Naive thymus-derived CD4-positive, alpha-beta T cell (primary cell): ENCODE results near the gene KSR2. TPM values are rescaled to one million over a fixed set of nuclear protein-coding genes. Genes with fewer than 3 reads are reported as not detected.

ENCODE experiments used
- ATAC-seq: fragments of 150-1000 bp; cut with Tn5 transposase; 2 replicates; pipeline ENCODE4 v1.10.0; 2021; ENCODE audit warnings: mild to moderate bottlenecking, moderate library complexity
- CTCF ChIA-PET: fragments of 350-600 bp; sonication (Branson Sonifier 250); formaldehyde crosslinking; loops from one replicate; lab custom pipeline; 2021; ENCODE audit warnings: antibody characterized with exemption; lab: Charles Lee
- POLR2A ChIA-PET: fragments of 350-600 bp; sonication (Branson Sonifier 250); formaldehyde crosslinking; loops from one replicate; lab custom pipeline; 2021; ENCODE audit warnings: antibody characterized with exemption, inconsistent platforms; lab: Charles Lee
- DNase-seq, 9 donors: peaks; one replicate each; pipeline versions ENCODE4 v3.0.0 to v3.0.0-alpha.2; 2020 to 2022; ENCODE audit warnings: mixed read lengths in 1 of 9
- H3K27ac ChIP-seq: one replicate; pipeline ENCODE4 v1.7.0; 2013; ENCODE audit warnings: mild to moderate bottlenecking, low read depth, low read length, moderate library complexity
- H3K27me3 ChIP-seq, 2 donors: one replicate each; pipeline ENCODE4 v1.7.0; 2013; ENCODE audit warnings: low read length in 2 of 2, mild to moderate bottlenecking in 2 of 2, moderate library complexity in 2 of 2; ENCODE audit not compliant: control insufficient read depth in 2 of 2, insufficient read depth in 2 of 2
- H3K36me3 ChIP-seq, 3 experiments: 1 replicate in 2 of 3; 2 replicates in 1 of 3; pipeline ENCODE4 v1.7.0; 2013; ENCODE audit warnings: low read length in 3 of 3, mild to moderate bottlenecking in 3 of 3, moderate library complexity in 1 of 3; ENCODE audit not compliant: insufficient read depth in 3 of 3, control insufficient read depth in 2 of 3
- H3K4me1 ChIP-seq, 2 donors: one replicate each; pipeline ENCODE4 v1.7.0; 2013; ENCODE audit warnings: low read length in 2 of 2, mild to moderate bottlenecking in 2 of 2, moderate library complexity in 1 of 2; ENCODE audit not compliant: control insufficient read depth in 2 of 2, insufficient read depth in 2 of 2
- H3K4me3 ChIP-seq: 2 replicates; pipeline ENCODE4 v1.7.0; 2013; ENCODE audit warnings: mild to moderate bottlenecking, low read length
- H3K9me3 ChIP-seq, 3 experiments: 1 replicate in 2 of 3; 2 replicates in 1 of 3; pipeline ENCODE4 v1.7.0; 2013; ENCODE audit warnings: low read length in 3 of 3; ENCODE audit not compliant: control insufficient read depth in 2 of 3
- H3K27ac Mint-ChIP-seq, 9 donors: one replicate each; pipeline ENCODE4 v1.8.0; 2020 to 2022; ENCODE audit warnings: mixed read lengths in 9 of 9, mild to moderate bottlenecking in 8 of 9, moderate library complexity in 5 of 9, inconsistent platforms in 2 of 9
- H3K27me3 Mint-ChIP-seq, 5 donors: one replicate each; pipeline ENCODE4 v1.8.0; 2021 to 2022; ENCODE audit warnings: mixed read lengths in 5 of 5, mild to moderate bottlenecking in 1 of 5
- H3K36me3 Mint-ChIP-seq, 5 donors: one replicate each; pipeline ENCODE4 v1.8.0; 2020 to 2022; ENCODE audit warnings: mixed read lengths in 5 of 5, mild to moderate bottlenecking in 3 of 5, inconsistent platforms in 1 of 5
- H3K4me1 Mint-ChIP-seq, 7 donors: one replicate each; pipeline ENCODE4 v1.8.0; 2020 to 2022; ENCODE audit warnings: mixed read lengths in 7 of 7, mild to moderate bottlenecking in 3 of 7, inconsistent platforms in 1 of 7
- H3K4me3 Mint-ChIP-seq, 10 donors: one replicate each; pipeline ENCODE4 v1.8.0; 2020 to 2022; ENCODE audit warnings: mild to moderate bottlenecking in 10 of 10, mixed read lengths in 10 of 10, moderate library complexity in 6 of 10, inconsistent platforms in 2 of 10
- H3K9me3 Mint-ChIP-seq, 11 donors: one replicate each; pipeline ENCODE4 v1.8.0; 2020 to 2022; ENCODE audit warnings: mixed read lengths in 11 of 11, mild to moderate bottlenecking in 4 of 11, inconsistent platforms in 1 of 11, moderate library complexity in 1 of 11
- intact Hi-C, 2 donors: fragments of 100-400 bp; cut with micrococcal nuclease; formaldehyde crosslinking; loops; one replicate each; pipeline ENCODE4 v1.15.1; 2023
- polyA plus RNA-seq, 2 donors: library from polyadenylated mRNA; unstranded; fragments of 300-500 nt; fragmentation: Illumina TruSeq; gene quantifications; one replicate each; pipeline ENCODE4 v1.2.3, GENCODE V29; 2021
- total RNA-seq, 6 experiments: library from RNA in 5 of 6; stranded (reverse) in 5 of 6; gene quantifications; 1 replicate in 5 of 6; 2 replicates in 1 of 6; pipeline ENCODE4 v1.2.3 and lab custom pipeline; 2021 to 2026

The KSR2 gene
- total and polyA plus RNA-seq, 7 experiments from 2014 or later = 0.03 to 0.07 TPM; not detected in 5

GRCh38 chr12:117994551-117995438 lies 26.0 kb upstream of the KSR2 start:
- Mint-ChIP-seq H3K36me3 (no peaks in the 10 kb centered on the region), H3K9me3 (peaks cover 0 to 19% (median 4%) of the 10 kb centered on the region in 11 donors), H3K4me1 (no peaks in the 10 kb centered on the region), H3K27ac (no peak overlapping the region), H3K4me3 (no peak overlapping the region), H3K27me3 (peaks cover 0 to 24% (median 13%) of the 10 kb centered on the region in 5 donors)
- no peak for DNase-seq
- no peak for ATAC-seq
- Histone ChIP-seq H3K4me1 (no peaks in the 10 kb centered on the region), H3K36me3 (no peaks in the 10 kb centered on the region), H3K4me3 (no peak overlapping the region), H3K27ac (no peak overlapping the region), H3K9me3 (no peaks in the 10 kb centered on the region), H3K27me3 (no peaks in the 10 kb centered on the region)
- ChIA-PET POLR2A (no interaction called here), CTCF (no interaction called here)
- intact Hi-C loops = no loop called here

GRCh38 chr12:117986705-117987469 lies 18.1 kb upstream of the KSR2 start:
- H3K4me3 Mint-ChIP-seq = no peak overlapping the region
- ChIA-PET POLR2A (interaction anchor here (0.6 kb wide), 1 partner anchor 16 kb away, joined by 3 read pairs; no protein-coding TSS in a partner anchor), CTCF (interaction anchor here (0.7 kb wide), 1 partner anchor 129 kb away, joined by 3 read pairs; no protein-coding TSS in a partner anchor)

GRCh38 chr12:117985182-117985581 lies 16.4 kb upstream of the KSR2 start:
- CTCF ChIA-PET = no interaction called here
- Histone ChIP-seq H3K4me1 (no peaks in the 10 kb centered on the region), H3K27me3 (no peaks in the 10 kb centered on the region), H3K9me3 (no peaks in the 10 kb centered on the region), H3K36me3 (no peaks in the 10 kb centered on the region), H3K27ac (no peak overlapping the region), H3K4me3 (no peak overlapping the region)
- DNase-seq (no peak), ATAC-seq (no peak)
- no peak overlapping the region for H3K27ac Mint-ChIP-seq
- no peaks in the 10 kb centered on the region for H3K4me1 Mint-ChIP-seq
- peaks cover 0 to 3% (median 0%) of the 10 kb centered on the region in 5 donors for H3K36me3 Mint-ChIP-seq
- H3K4me3 Mint-ChIP-seq = no peak overlapping the region
- peaks cover 0 to 16% (median 3%) of the 10 kb centered on the region in 11 donors for H3K9me3 Mint-ChIP-seq
- intact Hi-C loops = no loop called here
- POLR2A ChIA-PET = no interaction called here
- peaks cover 0 to 24% (median 10%) of the 10 kb centered on the region in 5 donors for H3K27me3 Mint-ChIP-seq

More at GRCh38 chr12:117986705-117987469, 18.1 kb upstream of the KSR2 start:
- no peaks in the 10 kb centered on the region for H3K36me3 ChIP-seq
- intact Hi-C loops = no loop called here
- Mint-ChIP-seq H3K36me3 (peaks cover 0 to 3% (median 0%) of the 10 kb centered on the region in 5 donors), H3K4me1 (no peaks in the 10 kb centered on the region), H3K27me3 (peaks cover 0 to 31% (median 18%) of the 10 kb centered on the region in 5 donors), H3K9me3 (peaks cover 0 to 17% (median 4%) of the 10 kb centered on the region in 11 donors), H3K27ac (no peak overlapping the region)
- DNase-seq (no peak), ATAC-seq (no peak)
- H3K9me3 ChIP-seq = no peaks in the 10 kb centered on the region
- no peak overlapping the region for H3K27ac ChIP-seq
- H3K4me1 ChIP-seq = no peaks in the 10 kb centered on the region
- H3K27me3 ChIP-seq = no peaks in the 10 kb centered on the region
- no peak overlapping the region for H3K4me3 ChIP-seq

DNA sequence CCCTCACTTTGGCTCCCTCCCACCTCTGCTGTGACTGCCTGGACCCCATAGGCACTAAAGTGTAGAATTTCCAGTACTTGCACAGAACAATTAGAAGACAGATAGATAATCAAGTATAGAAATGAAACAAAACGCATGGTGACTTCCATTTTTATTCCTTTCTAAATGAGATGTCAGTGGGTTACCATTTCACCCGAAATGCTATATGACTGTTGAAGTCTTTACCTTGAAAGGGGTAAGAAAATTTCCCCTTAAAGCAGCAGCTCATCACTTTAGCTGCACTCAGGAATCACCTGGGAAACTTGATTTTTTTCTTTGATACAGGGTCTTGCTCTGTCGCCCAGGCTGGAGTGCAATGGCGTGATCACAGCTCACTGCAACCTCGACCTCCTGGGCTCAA lies 12.5 kb upstream of the KSR2 start:
- ChIA-PET CTCF (no interaction called here), POLR2A (no interaction called here)
- no peak overlapping the region for H3K27ac ChIP-seq
- intact Hi-C loops = no loop called here
- Mint-ChIP-seq H3K4me1 (no peaks in the 10 kb centered on the region), H3K36me3 (no peaks in the 10 kb centered on the region), H3K27ac (no peak overlapping the region), H3K9me3 (peaks cover 0 to 3% (median 0%) of the 10 kb centered on the region in 11 donors), H3K4me3 (no peak overlapping the region), H3K27me3 (peaks cover 0 to 26% (median 14%) of the 10 kb centered on the region in 5 donors)
- peaks cover 0 to 3% of the 10 kb centered on the region in 2 donors for H3K27me3 ChIP-seq
- H3K4me1 ChIP-seq = no peaks in the 10 kb centered on the region
- DNase-seq (no peak), ATAC-seq (no peak)
- no peaks in the 10 kb centered on the region for H3K9me3 ChIP-seq
- H3K4me3 ChIP-seq = no peak overlapping the region
- H3K36me3 ChIP-seq = no peaks in the 10 kb centered on the region

DNA sequence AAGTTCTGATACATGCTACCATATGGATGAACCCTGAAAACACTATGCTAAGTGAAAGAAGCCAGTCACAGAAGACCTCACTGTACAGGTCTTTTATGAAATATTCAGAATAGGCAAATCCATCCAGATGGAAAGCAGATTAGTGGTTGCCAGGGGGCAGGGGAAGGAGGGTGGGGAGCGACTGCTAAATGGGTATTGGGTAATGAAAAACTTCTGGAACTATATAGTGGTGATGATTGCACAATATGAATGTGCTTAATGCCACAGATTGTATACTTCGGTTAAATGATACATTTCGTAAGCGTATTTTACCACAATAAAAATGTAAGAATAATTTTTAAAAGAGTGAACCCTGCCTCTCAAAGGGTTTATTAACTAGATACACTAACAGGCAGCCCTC lies 11.8 kb upstream of the KSR2 start:
- Mint-ChIP-seq H3K36me3 (no peaks in the 10 kb centered on the region), H3K27ac (no peak overlapping the region), H3K9me3 (peaks cover 0 to 3% (median 0%) of the 10 kb centered on the region in 11 donors), H3K4me3 (no peak overlapping the region), H3K4me1 (no peaks in the 10 kb centered on the region), H3K27me3 (peaks cover 0 to 20% (median 14%) of the 10 kb centered on the region in 5 donors)
- no peaks in the 10 kb centered on the region for H3K4me1 ChIP-seq
- H3K27ac ChIP-seq = no peak overlapping the region
- ATAC-seq (no peak), DNase-seq (no peak)
- intact Hi-C loops = no loop called here
- H3K4me3 ChIP-seq = no peak overlapping the region
- POLR2A ChIA-PET = no interaction called here
- CTCF ChIA-PET = no interaction called here
- no peaks in the 10 kb centered on the region for H3K9me3 ChIP-seq
- peaks cover 0 to 3% of the 10 kb centered on the region in 2 donors for H3K27me3 ChIP-seq
- H3K36me3 ChIP-seq = no peaks in the 10 kb centered on the region

DNA sequence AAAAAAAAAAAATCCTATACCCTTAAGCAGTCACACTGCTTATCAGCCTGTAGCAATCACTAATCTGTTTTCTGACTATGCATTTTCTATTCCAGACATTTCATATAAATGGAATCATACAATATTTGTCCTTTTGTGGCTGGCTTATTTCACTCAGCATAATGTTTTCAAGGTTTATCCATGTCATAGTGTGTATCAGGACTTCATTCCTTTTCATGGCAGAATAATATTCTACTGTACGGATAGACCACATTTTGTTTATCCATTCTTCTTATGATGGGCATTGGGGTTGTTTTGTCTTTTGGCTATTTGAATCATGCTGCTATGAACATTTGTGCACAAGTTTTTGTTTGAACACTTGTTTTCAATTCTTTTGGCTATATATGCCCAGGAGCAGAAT lies 8.6 kb upstream of the KSR2 start:
- ChIA-PET CTCF (no interaction called here), POLR2A (no interaction called here)
- H3K4me1 ChIP-seq = no peaks in the 10 kb centered on the region
- DNase-seq (no peak), ATAC-seq (no peak)
- peaks cover 0 to 3% of the 10 kb centered on the region in 2 donors for H3K27me3 ChIP-seq
- peaks cover 0 to 29% (median 25%) of the 10 kb centered on the region in 5 donors for H3K27me3 Mint-ChIP-seq
- no peak overlapping the region for H3K4me3 Mint-ChIP-seq
- H3K9me3 ChIP-seq = no peaks in the 10 kb centered on the region
- no peak overlapping the region for H3K27ac ChIP-seq
- H3K27ac Mint-ChIP-seq = no peak overlapping the region
- H3K9me3 Mint-ChIP-seq = peaks cover 0 to 13% (median 2%) of the 10 kb centered on the region in 11 donors
- peaks cover 0 to 8% (median 7%) of the 10 kb centered on the region in 5 donors for H3K36me3 Mint-ChIP-seq
- intact Hi-C loops = no loop called here
- H3K4me1 Mint-ChIP-seq = no peaks in the 10 kb centered on the region
- H3K36me3 ChIP-seq = no peaks in the 10 kb centered on the region
- no peak overlapping the region for H3K4me3 ChIP-seq
